ENCODE measurements around the gene ZNF554. TPM values are rescaled to one million over a fixed set of nuclear protein-coding genes. Genes with fewer than 3 reads are reported as not detected.

The ZNF554 gene
- total RNA-seq, 4 donors from 2014 or later, result 2.1 to 15.8 (median 5.0) TPM

DNA sequence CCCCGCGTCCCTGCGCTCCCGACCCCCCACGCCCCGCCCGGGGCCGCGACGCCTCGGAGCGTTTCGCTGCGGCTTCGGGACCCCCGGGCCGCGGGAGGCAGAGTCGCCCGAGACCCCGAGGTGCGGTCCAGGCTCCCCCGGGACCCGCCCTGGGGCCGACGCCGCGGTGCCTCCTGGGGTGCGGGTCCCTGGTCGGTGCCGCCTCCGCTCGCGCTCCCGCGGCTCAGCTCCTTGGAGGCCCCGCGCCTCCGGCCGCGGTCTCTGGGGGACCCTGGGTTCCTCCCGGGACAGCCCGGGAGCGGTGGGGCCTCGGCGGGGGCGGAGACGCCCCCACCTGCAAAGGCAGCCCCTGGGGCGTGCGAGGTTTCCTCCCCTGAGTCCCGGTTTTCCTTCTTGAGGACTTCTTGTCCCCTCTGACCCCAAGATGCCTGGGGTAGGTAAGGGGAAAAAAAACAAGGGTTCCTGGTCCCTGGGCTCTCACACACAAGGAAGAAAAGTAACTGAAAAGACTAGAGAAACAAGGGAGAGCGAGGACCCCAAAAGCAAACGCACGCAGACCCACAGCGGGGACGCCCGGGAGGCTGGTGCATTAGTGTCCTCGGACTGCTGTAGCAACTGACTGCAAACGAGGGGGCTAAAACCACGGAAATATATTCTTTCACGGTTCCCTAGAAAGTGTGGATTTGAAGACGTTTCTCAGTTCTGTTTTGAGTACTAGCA, 22.3 kb downstream of the ZNF554 start:
- Histone ChIP-seq H3K4me3 (peak overlapping the region; percentile 89 to 94), H3K9me3 (no peaks in the 10 kb centered on the region), H3K27ac (peak overlapping the region; percentile 69 to 81), H3K4me1 (no peaks in the 10 kb centered on the region), H3K36me3 (no peaks in the 10 kb centered on the region), H3K27me3 (no peaks in the 10 kb centered on the region)
- no peak for DNase-seq
- TF ChIP-seq CTCF (IDR thresholded peaks at IDR 0.05) (no peak), POLR2A (IDR thresholded peaks at IDR 0.05) (no peak)
- intact Hi-C loops (cut with DNase I; ENCODE audit: low total_unique reads), result no loop called here

DNA sequence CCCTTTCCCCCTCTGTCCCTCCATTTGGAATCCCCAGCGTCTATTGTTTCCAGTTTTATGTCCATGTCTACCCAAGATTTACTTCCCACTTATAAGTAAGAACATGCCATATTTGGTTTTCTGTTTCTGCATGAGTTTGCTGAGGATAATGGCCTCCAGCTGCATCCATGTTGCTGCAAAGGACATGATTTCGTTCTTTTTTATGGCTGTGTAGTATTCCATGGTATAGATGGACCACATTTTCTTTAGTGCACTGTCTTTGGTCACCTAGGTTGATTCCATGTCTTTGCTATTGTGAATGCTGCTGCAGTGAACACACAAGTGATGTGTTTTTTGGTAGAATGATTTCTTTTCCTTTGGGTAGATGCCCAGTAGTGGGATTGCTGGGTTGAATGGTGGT, 25.4 kb downstream of the ZNF554 start:
- Histone ChIP-seq H3K27ac (no peak overlapping the region), H3K36me3 (no peaks in the 10 kb centered on the region), H3K4me3 (no peak overlapping the region), H3K4me1 (no peaks in the 10 kb centered on the region), H3K9me3 (peaks cover 0 to 2% of the 10 kb centered on the region in 2 donors), H3K27me3 (no peaks in the 10 kb centered on the region)
- DNase-seq, result no peak
- intact Hi-C loops (cut with DNase I; ENCODE audit: low total_unique reads), result no loop called here
- TF ChIP-seq CTCF (IDR thresholded peaks at IDR 0.05), result no peak
- no peak for TF ChIP-seq POLR2A (IDR thresholded peaks at IDR 0.05)

DNA sequence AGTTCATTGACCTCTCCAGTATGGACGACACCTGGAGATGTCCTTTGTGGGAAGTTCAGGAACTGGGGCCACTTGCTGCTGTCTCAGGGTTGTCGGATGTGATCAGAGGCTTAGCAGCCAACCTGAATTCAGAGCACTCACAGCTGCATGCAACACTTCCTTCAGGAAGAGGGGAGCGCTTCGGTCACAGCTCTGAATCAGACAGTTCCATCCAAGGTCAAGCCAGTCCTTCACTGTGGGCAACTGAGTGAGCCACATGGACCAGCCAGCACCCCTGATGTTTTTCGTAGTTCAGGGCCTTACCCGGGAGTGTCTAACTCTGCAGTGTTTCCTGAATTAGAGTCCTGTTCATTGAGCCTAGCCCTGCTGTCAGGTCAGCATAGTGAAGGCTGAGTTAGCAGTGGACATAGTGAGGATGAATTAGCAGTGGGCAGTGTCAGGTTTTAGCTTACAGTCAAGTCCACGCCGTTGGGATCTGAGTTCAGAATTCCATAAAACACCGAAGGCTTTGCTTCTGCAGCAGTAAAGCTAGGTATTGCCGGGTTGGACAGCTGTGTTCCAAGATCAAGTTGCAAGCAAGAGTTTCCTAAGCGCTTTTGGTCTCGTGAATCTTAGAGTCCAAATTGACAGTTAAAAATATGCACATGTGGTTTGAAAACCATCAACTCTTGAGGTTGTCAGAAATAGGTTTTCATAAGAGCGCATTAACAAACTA, 26.7 kb downstream of the ZNF554 start:
- H3K36me3 ChIP-seq, result no peaks in the 10 kb centered on the region
- no peaks in the 10 kb centered on the region for H3K4me1 ChIP-seq
- no peak overlapping the region for H3K4me3 ChIP-seq
- no peak for DNase-seq
- no peaks in the 10 kb centered on the region for H3K27me3 ChIP-seq
- no peak overlapping the region for H3K27ac ChIP-seq
- TF ChIP-seq CTCF (IDR thresholded peaks at IDR 0.05) (no peak), POLR2A (IDR thresholded peaks at IDR 0.05) (no peak)
- H3K9me3 ChIP-seq, result peaks cover 0 to 9% of the 10 kb centered on the region in 2 donors
- intact Hi-C loops (cut with DNase I; ENCODE audit: low total_unique reads), result no loop called here

DNA sequence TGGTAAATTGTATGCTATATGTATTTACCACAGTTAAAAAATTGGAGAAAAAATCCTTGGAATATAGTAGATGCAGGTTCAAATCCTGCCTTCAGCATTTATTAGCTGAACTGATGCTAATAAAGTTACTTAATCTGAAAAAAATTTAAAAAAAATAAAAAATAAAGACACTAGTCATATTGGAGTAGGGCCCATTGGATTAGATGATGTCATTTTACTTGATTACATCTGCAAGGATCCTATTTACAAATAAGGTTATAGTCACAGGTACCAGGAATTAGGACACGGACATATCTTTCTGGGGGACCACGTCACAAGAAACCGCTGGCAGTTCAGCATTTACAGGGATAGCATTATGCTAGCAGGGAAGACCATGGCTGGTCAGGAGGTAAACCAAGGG, 27.8 kb downstream of the ZNF554 start:
- intact Hi-C loops (cut with DNase I; ENCODE audit: low total_unique reads), result no loop called here
- H3K36me3 ChIP-seq, result no peaks in the 10 kb centered on the region
- no peaks in the 10 kb centered on the region for H3K27me3 ChIP-seq
- no peak for TF ChIP-seq POLR2A (IDR thresholded peaks at IDR 0.05)
- TF ChIP-seq CTCF (IDR thresholded peaks at IDR 0.05), result no peak
- no peaks in the 10 kb centered on the region for H3K4me1 ChIP-seq
- H3K4me3 ChIP-seq, result no peak overlapping the region
- H3K27ac ChIP-seq, result no peak overlapping the region
- peaks cover 0 to 19% of the 10 kb centered on the region in 2 donors for H3K9me3 ChIP-seq
- DNase-seq, result no peak

DNA sequence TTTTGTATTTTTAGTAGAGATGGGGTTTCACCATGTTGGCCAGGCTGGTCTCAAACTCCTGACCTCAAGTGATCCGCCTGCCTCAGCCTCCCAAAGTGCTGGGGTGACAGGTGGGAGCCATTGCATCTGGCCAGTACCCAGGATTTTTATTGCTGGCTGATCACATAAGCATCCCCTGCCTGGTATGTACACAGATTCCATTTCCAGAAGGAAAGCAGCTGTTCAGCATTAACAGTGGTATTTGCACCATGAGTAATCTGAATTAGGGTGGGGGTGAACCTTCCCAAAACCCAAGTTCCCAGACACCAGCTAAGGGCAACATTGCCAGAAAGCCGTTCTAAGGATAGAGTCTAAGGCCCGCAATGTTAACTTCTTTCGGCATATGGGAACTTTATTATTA, 28.9 kb downstream of the ZNF554 start:
- Histone ChIP-seq H3K27me3 (no peaks in the 10 kb centered on the region), H3K36me3 (no peaks in the 10 kb centered on the region), H3K27ac (no peak overlapping the region), H3K4me1 (no peaks in the 10 kb centered on the region), H3K9me3 (peaks cover 0 to 30% of the 10 kb centered on the region in 2 donors), H3K4me3 (no peak overlapping the region)
- TF ChIP-seq POLR2A (IDR thresholded peaks at IDR 0.05), result no peak
- no peak for TF ChIP-seq CTCF (IDR thresholded peaks at IDR 0.05)
- no peak for DNase-seq
- intact Hi-C loops (cut with DNase I; ENCODE audit: low total_unique reads), result no loop called here
